ENCODE measurements around the gene ESPNL. TPM values are rescaled to one million over a fixed set of nuclear protein-coding genes. Genes with fewer than 3 reads are reported as not detected.

Gene ESPNL
- total RNA-seq, 1 experiment from 2014 or later = 1.1 TPM

DNA sequence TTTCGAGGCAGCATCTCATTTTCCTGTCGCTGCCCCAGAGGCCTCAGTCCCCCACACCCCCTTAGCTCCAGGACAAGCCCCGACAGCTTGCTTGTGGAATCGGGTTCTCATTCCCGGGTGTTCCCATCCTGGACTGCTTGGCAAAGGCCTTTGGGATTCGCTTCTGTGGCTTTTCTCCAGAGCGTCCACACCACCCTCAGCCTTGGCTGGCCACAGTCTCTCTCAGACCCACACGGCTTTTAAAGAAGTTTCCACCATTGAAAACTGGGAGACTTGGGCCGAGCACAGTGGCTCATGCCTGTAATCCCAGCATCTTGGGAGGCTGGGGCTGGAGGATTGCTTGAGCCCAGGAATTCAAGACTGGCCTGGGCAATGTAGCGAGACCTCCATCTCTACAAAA is 2.7 kb downstream of the ESPNL start:
- Mint-ChIP-seq H3K4me3 (no peak overlapping the region), H3K4me1 (peaks cover 15% of the 10 kb centered on the region), H3K27me3 (ENCODE audit: low read depth) (no peaks in the 10 kb centered on the region), H3K9me3 (no peaks in the 10 kb centered on the region), H3K36me3 (no peaks in the 10 kb centered on the region), H3K27ac (no peak overlapping the region)
- ATAC-seq (no peak), DNase-seq (ENCODE audit: low spot score) (no peak)
- TF ChIP-seq NFATC4 (CRISPR knock-in tag; IDR thresholded peaks at IDR 0.05) (no peak), CREM (CRISPR knock-in tag; IDR thresholded peaks at IDR 0.05) (no peak), AR (CRISPR knock-in tag; IDR thresholded peaks at IDR 0.05) (no peak), FOXP1 (CRISPR knock-in tag; IDR thresholded peaks at IDR 0.05; ENCODE audit: borderline replicate concordance) (no peak), CDX4 (CRISPR knock-in tag; IDR thresholded peaks at IDR 0.05; ENCODE audit: borderline replicate concordance) (no peak), FOXP4 (CRISPR knock-in tag; IDR thresholded peaks at IDR 0.05) (no peak), GTF2I (CRISPR knock-in tag; conservative IDR thresholded peaks at IDR 0.05) (no peak), ZNF317 (CRISPR knock-in tag; IDR thresholded peaks at IDR 0.05; ENCODE audit: borderline replicate concordance, low read depth) (no peak), TEAD4 (CRISPR knock-in tag; IDR thresholded peaks at IDR 0.05) (no peak), ZNF121 (CRISPR knock-in tag; IDR thresholded peaks at IDR 0.05) (no peak), TCF7 (CRISPR knock-in tag; IDR thresholded peaks at IDR 0.05; ENCODE audit: low read depth) (no peak), TEAD1 (CRISPR knock-in tag; IDR thresholded peaks at IDR 0.05) (no peak)
- TF ChIP-seq, protein P1, sequence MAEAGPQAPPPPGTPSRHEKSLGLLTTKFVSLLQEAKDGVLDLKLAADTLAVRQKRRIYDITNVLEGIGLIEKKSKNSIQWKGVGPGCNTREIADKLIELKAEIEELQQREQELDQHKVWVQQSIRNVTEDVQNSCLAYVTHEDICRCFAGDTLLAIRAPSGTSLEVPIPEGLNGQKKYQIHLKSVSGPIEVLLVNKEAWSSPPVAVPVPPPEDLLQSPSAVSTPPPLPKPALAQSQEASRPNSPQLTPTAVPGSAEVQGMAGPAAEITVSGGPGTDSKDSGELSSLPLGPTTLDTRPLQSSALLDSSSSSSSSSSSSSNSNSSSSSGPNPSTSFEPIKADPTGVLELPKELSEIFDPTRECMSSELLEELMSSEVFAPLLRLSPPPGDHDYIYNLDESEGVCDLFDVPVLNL (CRISPR knock-in tag; IDR thresholded peaks at IDR 0.05; ENCODE audit: borderline replicate concordance, low read depth) = no peak
- CTCF ChIA-PET = interaction anchor here (0.9 to 1.1 kb wide), 4 partner anchors 45 to 180 kb away, joined by 3 to 5 read pairs (median 3); no protein-coding TSS in a partner anchor
- POLR2A ChIA-PET = no interaction called here

- H3K4me3 Mint-ChIP-seq = no peak overlapping the region
- POLR2A ChIA-PET = no interaction called here
- H3K36me3 Mint-ChIP-seq = no peaks in the 10 kb centered on the region
- H3K27me3 Mint-ChIP-seq (ENCODE audit: low read depth) = no peaks in the 10 kb centered on the region
- H3K27ac Mint-ChIP-seq = no peak overlapping the region
- no peak for DNase-seq (ENCODE audit: low spot score)
- TF ChIP-seq ZNF671 (CRISPR knock-in tag; IDR thresholded peaks at IDR 0.05) = no peak
- TF ChIP-seq ATF6 (CRISPR knock-in tag; IDR thresholded peaks at IDR 0.05) = no peak
- no peak for TF ChIP-seq ELF4 (CRISPR knock-in tag; IDR thresholded peaks at IDR 0.05; ENCODE audit: low read depth)
- CTCF ChIA-PET = no interaction called here
- no peak for ATAC-seq
- H3K4me1 Mint-ChIP-seq = peaks cover 16% of the 10 kb centered on the region
- no peaks in the 10 kb centered on the region for H3K9me3 Mint-ChIP-seq
Observed at GRCh38 chr2:238103465-238104225, 3.5 kb downstream of the ESPNL start.

All from WTC11 (cell line).